NCI-H524 treated with DMSO at 0.1 percent for 48 hours (cell line): ENCODE measurements around the gene HOMEZ.
"Not testable (repeated sequence)": the region's sequence is repeated elsewhere in the genome, so short reads cannot be mapped to it uniquely, and the experiment has no call there.

ENCODE experiments used
- DNase-seq: peaks from one replicate; lab custom pipeline; 2025; lab: John Stamatoyannopoulos, UW

HOMEZ gene

DNA sequence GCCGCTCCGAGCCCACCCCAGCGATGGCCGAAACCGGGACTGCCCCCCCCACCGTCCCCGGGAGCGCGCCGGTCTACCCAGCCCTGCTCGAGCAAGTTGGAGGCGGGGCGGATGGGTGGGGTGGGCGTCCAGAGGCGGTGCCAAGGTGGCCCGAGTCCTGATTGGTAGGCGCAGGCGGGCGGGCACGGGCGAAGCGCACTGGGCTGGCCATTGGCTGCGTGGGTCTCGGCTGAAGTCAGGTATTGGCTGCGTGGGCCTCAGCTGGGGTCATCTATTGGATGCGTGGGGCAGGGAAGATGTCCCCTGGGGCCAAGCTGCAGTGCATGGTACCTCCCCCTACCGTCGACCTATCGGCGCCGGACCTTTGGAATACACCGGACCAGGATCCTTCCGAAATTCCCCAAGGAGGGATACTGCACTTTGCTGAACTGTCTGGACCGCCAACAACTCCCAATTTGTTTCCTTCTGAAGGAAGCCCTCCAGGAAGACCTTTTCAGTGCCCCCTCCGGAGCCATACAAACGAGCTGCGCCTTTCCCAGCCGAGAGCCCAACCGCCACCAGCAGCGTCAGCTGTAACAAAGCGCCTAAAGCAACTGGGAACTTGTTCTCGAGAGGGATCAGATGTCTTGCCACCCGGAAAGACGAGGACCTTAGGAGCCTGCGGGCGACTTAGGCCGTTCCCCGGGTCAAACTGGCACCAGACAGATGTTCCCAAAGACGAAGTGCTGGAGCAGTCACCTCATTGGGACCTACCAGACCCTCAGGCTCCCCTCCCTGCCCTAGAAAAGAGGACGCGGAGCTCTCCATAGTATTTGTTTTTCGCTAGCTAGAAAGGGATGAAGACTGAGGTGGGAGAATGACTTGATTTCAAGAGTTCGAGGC, at the start of gene HOMEZ:
TSS of gene HOMEZ (minus strand) at position 113 of the 882 bp plus-strand sequence. CDS start 180 bp downstream, outside the sequence.
- peak; percentile 98 for DNase-seq

DNA sequence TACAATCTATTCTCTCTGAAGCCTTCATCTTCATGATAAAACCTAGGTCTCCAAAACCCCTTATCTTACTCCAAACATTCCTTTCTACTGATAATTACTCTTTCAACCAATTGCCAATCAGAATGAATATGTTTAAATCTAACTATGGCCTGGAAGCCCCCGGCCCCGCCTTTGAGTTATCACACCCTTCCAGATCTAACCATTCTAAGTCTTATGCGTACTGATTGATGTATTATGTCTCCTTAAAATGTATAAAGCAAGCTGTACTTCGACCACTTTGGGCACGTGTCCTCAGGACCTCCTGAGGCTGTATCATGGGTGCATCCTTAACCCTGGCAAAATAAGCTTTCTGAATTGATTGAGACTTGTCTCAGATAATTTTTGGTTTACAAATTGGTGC, 49.7 kb upstream of the HOMEZ start:
- no peak for DNase-seq

DNA sequence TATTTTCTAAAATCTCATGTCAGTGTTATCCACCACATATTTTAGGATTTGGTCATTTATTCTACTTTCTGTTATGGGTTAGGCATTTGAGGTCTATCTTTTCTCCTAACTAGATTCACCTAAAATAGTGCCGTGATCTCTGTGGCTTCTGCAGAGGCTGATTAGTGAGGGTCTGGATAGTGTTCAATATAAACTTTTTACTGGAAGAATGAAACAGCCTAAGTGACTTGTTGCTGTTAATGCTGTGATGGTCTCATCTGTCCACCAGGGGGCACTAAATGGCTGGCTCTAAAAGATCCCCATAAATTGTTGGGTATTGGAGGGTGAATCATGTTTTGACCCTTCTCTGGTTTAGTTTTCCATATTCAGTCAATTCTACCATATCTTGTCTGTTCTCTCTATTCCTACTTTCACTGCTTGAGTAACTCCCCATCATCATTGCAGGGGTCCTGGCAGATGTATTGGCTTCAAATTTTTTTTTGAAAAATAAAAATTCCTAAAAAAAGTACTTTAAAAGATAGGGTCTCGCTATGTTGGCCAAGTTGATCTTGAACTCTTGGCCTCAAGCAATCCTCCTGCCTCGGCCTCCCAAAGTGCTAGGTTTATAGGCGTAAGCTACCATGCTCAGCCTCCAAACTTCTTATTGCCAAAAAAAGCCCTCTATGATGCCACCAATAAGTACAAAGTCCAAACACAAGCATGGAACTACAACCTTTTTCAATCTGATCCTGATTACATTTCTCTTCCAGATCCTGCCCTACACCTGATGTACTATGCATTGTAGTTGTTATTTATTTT, 42.2 kb upstream of the HOMEZ start:
- peak; percentile 2 for DNase-seq

DNA sequence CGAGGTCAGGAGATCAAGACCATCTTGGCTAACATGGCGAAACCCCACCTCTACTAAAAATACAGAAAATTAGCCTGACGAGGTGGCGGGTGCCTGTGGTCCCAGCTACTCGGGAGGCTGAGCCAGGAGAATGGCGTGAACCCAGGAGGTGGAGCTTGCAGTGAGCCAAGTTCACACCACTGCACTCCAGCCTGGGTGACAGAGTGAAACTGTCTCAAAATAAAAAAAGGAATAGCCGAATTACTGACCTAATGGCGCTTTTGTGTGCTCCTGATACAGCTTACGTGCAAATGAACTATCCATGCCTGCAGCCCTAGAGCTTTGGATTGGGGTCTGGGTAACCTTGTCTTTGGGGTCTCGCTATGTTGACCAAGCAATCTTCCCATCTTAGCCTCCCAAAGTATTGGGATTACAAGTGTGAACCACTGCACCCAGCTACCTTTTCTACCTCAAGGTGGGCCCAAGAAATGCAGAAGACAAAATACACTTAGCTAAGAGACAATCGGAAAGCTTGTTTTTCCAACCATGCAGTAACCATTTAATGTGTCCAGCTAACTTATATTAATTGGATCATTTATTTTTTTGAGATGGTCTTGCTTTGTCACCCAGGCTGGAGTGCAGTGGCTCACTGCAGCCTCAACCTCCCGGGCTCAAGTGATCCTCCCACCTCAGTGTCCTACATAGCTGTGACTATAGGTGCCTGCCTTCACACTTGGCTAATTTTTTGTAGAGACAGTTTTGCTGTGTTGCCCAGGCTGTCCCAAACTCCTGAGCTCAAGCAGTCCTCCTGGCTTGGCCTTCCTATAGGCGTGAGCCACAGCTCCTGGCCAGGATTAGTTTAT, 40.8 kb upstream of the HOMEZ start:
- no peak for DNase-seq

- DNase-seq: not testable (repeated sequence)
Observed at GRCh38 chr14:23325746-23326145, 39.8 kb upstream of the HOMEZ start.

DNA sequence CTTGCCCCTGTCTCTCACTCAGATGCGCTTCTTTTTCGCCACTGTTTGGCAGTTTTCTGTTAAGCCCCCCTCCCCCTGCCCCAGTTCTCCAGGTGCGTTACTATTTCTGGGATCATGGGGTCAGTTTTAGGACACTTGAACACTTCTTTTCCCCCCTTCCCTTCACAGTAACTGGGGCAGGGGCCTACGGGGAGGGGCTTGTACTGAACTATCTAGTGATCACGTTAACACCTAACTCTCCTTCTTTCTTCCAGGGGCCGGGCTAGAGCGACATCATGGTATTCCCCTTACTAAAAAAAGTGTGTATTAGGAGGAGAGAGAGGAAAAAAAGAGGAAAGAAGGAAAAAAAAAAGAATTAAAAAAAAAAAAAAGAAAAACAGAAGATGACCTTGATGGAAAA, 39.1 kb upstream of the HOMEZ start:
- no peak for DNase-seq

DNA sequence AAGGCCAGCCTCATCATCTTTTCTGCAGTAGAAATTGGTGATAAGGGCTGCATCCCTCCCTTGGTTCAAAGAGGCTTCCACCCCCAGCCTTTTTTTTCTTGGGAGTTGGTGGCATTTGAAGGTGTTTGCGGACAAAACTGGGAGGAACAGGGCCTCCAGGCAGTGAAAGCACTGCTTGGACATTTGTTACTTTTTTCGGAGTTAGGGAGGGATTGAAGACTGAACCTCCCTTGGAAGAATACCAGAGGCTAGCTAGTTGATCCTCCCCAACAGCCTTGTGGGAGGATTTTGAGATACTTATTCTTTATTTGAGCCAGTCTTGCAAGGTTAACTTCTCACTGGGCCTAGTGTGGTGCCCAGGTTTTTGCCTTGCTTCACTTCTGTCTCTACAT, 38.5 kb upstream of the HOMEZ start:
- DNase-seq: no peak

DNA sequence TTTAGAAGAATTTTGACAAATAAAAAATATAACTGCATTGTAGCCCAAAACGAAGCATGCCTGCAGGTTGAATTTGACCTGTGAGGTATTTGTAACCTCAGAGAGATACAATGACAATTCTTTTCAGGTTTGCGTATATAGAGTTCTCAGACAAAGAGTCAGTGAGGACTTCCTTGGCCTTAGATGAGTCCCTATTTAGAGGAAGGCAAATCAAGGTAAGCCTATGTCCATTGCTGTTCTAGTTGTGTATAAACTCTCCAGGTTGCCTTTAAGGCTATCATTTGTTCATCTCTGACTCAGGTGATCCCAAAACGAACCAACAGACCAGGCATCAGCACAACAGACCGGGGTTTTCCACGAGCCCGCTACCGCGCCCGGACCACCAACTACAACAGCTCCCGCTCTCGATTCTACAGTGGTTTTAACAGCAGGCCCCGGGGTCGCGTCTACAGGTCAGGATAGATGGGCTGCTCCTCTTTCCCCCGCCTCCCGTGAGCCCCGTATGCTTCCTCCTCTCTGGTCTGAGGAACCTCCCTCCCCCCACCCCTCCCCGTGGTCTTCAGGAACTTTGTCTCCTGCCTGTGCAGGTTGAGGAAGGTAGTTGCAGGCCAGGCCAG, 38.0 kb upstream of the HOMEZ start:
- no peak for DNase-seq

DNA sequence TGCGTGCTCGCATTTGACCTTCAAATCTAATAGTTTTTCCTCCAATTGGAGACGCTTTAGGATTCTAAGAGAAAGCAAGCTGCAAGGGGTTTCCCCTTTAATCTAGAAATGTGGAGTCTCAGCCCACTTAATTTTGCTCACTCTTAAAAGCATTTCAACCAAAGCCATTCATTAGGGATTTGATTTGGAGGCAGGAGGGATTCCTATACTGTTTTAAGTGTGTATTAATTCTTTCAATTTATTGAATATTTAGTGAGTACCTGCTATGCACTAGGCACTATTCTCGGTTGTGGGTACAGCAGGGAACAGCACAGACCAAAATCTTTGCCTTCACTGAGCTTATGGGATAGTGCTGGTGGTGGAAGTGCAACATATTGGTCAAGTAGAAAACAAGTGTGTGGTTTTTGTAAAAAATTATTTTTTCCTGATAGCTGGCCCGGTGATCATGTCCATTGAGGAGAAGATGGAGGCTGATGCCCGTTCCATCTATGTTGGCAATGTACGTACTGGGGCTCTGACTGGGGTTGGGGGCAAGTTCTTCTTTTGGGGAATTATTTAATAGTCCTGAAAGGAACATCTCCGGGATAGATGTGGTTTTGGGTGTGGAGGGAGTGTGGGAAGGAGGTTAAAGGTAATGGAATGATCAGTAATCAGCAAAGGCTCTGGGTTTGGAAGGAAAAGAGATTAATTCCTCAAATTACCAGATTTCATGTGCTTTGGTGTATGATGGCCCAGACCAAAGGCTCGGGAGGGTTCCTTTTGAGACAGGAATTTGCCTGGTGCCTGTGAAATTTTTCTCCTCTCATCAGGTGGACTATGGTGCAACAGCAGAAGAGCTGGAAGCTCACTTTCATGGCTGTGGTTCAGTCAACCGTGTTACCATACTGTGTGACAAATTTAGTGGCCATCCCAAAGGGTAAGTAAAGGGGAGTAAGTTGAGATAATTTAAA, 36.9 kb upstream of the HOMEZ start:
- DNase-seq: no peak

DNA sequence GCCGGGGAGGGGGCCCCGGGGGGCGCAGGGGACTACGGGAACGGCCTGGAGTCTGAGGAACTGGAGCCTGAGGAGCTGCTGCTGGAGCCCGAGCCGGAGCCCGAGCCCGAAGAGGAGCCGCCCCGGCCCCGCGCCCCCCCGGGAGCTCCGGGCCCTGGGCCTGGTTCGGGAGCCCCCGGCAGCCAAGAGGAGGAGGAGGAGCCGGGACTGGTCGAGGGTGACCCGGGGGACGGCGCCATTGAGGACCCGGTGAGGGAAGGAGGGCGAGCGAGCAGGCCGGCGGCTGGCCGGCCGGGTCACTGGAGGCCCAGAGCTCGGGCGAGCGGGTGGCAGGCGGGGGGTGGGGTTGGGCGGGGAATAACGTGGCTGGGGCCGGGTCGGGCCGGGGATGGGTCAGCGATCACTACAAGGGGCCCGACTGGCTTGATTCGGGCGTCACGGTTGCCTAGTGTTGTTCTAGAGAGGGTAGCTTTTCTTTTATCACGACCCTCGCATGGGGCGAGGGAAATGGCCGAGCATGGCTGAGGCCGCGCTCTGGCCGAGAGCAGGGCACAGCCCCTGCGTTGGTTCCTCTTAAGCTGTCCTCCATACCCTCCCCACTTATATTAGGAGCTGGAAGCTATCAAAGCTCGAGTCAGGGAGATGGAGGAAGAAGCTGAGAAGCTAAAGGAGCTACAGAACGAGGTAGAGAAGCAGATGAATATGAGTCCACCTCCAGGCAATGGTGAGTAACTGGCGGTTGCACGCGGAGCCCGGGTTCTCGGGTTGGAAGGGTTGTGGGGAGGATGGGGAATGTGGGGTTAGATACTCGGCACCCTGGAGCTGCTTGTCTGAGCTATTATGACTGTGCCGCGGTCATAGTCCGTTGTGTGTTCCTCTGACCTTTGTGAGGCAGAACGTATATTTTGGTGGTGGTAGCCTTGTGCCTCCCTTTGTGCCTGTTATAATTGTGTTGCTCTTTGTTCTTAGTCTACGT, 35.9 kb upstream of the HOMEZ start:
- DNase-seq: no peak

GRCh38 chr14:23320584-23321571, 34.9 kb upstream of the HOMEZ start, which contains the start of gene PABPN1:
Gene PABPN1 (plus strand): TSS chr14:23321457. CDS start chr14:23321470, 13 bp downstream.
- DNase-seq: peak; percentile 100

GRCh38 chr14:23319746-23320583, 34.0 kb upstream of the HOMEZ start:
- no peak for DNase-seq

GRCh38 chr14:23316300-23316699, 30.4 kb upstream of the HOMEZ start:
- DNase-seq: no peak

- no peak for DNase-seq
Observed at GRCh38 chr14:23310546-23310945, 24.6 kb upstream of the HOMEZ start.

DNA sequence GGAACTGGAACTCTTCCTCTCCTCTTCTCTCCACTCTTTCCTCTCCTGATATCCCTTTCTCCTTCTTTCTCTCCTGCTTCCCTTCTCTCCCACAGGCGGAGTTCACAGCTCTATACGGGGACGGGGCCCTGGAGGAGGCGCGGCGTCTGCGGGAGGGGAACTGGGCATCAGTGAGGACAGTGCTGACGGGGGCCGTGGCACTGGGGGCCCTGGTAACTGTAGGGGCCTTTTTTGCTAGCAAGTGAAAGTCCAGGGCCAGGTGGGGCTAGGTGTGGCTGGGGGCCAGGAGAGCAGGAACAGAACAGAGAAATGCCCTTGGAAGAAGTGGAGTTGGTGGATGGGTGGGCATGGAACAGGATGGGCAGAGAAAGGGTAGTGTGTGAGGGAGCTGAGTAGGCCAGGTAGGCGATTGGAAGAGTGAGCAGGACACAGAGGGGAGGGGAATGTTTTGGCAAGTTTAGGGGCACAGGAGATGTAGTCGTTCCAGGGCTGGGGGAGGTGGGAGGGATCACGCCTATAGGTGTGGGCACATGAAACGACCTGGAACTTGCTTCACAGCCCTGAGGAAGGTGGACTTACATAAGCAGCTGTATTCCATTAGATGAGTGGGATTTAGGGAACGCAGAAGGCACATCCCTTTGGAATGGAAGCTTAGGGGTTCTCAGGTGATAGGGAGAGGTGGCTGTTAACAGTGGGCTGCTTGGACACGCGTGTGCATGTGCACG, 23.0 kb upstream of the HOMEZ start:
- no peak for DNase-seq
